RWPE2 (cell line): ENCODE measurements around the gene PCDHGA7.
"Not testable (repeated sequence)": the region's sequence is repeated elsewhere in the genome, so short reads cannot be mapped to it uniquely, and the experiment has no call there.

ENCODE experiments used
- ATAC-seq: fragments of 200-7000 bp; cut with Tn5 transposase; 3 replicates; pipeline ENCODE4 v1.9.1; 2021; ENCODE audit warnings: low read depth
- DNase-seq: peaks from one replicate; pipeline ENCODE4 v3.0.0-alpha.2; 2020; ENCODE audit warnings: low spot score
- H3K27ac ChIP-seq: fragments of 450-650 bp; 2 replicates; pipeline ENCODE4 v1.5.1; 2017; ENCODE audit warnings: mild to moderate bottlenecking; ENCODE audit not compliant: poor library complexity, severe bottlenecking
- H3K27me3 ChIP-seq: fragments of 250-450 bp; sonication (Bioruptor Pico); 2 replicates; pipeline ENCODE4 v1.5.1; 2021; ENCODE audit warnings: mild to moderate bottlenecking, moderate library complexity; ENCODE audit not compliant: insufficient read depth, poor library complexity, severe bottlenecking
- H3K36me3 ChIP-seq: fragments of 250-450 bp; sonication (Bioruptor Pico); 2 replicates; pipeline ENCODE4 v1.5.1; 2020; ENCODE audit warnings: low read depth, mild to moderate bottlenecking, moderate library complexity
- H3K4me1 ChIP-seq: fragments of 250-450 bp; sonication (Bioruptor Pico); 2 replicates; pipeline ENCODE4 v1.5.1; 2021; ENCODE audit warnings: mild to moderate bottlenecking, moderate library complexity; ENCODE audit not compliant: insufficient read depth, poor library complexity, severe bottlenecking
- H3K4me3 ChIP-seq: fragments of 250-450 bp; sonication (Bioruptor Pico); 2 replicates; pipeline ENCODE4 v1.5.1; 2021; ENCODE audit warnings: mild to moderate bottlenecking, moderate library complexity; ENCODE audit not compliant: severe bottlenecking
- H3K9me3 ChIP-seq: fragments of 250-450 bp; sonication (Bioruptor Pico); 2 replicates; pipeline ENCODE4 v1.5.1; 2021; ENCODE audit warnings: mild to moderate bottlenecking, moderate library complexity; ENCODE audit not compliant: severe bottlenecking
- CTCF ChIP-seq: fragments of 450-650 bp; IDR thresholded peaks from one replicate; pipeline ENCODE4 v1.5.1; 2017; ENCODE audit warnings: mild to moderate bottlenecking, moderate library complexity; ENCODE audit not compliant: poor library complexity, severe bottlenecking

The PCDHGA7 gene

GRCh38 chr5:141403387-141403786 is 20.8 kb downstream of the PCDHGA7 start:
- peaks cover 16% of the 10 kb centered on the region for H3K27me3 ChIP-seq
- no peak overlapping the region for H3K27ac ChIP-seq
- H3K4me1 ChIP-seq: peaks cover 3% of the 10 kb centered on the region
- H3K4me3 ChIP-seq: no peak overlapping the region
- DNase-seq (no peak), ATAC-seq (no peak)
- no peak for TF ChIP-seq CTCF
- peaks cover 14% of the 10 kb centered on the region for H3K36me3 ChIP-seq
- H3K9me3 ChIP-seq: peaks cover 33% of the 10 kb centered on the region

- H3K4me3 ChIP-seq: peak within 1 kb of the TSS; percentile 9
- not testable (repeated sequence) for DNase-seq, H3K27me3 ChIP-seq, H3K4me1 ChIP-seq, H3K27ac ChIP-seq, H3K36me3 ChIP-seq
- peak; percentile 73; the same call in 2 of the 3 replicates for ATAC-seq
- H3K9me3 ChIP-seq: peaks cover 21% of the 10 kb centered on the region
- TF ChIP-seq CTCF: peak; percentile 60
Observed at GRCh38 chr5:141407790-141408505, 25.4 kb downstream of the PCDHGA7 start, which contains the start of gene PCDHGB6. Gene PCDHGB6, plus strand, starts transcription at chr5:141408021. Its CDS starts 182 bp downstream, at chr5:141408203.

GRCh38 chr5:141409598-141410306 is 27.2 kb downstream of the PCDHGA7 start:
- DNase-seq (no peak), ATAC-seq (no peak)
- Histone ChIP-seq H3K27me3 (peaks cover 4% of the 10 kb centered on the region), H3K27ac (no peak overlapping the region), H3K4me3 (no peak overlapping the region), H3K9me3 (peaks cover 32% of the 10 kb centered on the region), H3K36me3 (no peaks in the 10 kb centered on the region), H3K4me1 (peaks cover 3% of the 10 kb centered on the region)
- TF ChIP-seq CTCF: no peak

- TF ChIP-seq CTCF: no peak
- ATAC-seq (no peak), DNase-seq (no peak)
- H3K9me3 ChIP-seq: peaks cover 32% of the 10 kb centered on the region
- H3K27ac ChIP-seq: no peak overlapping the region
- H3K36me3 ChIP-seq: 0 out of 2 replicates have a peak, but pooled peaks cover under 1% of the 10 kb centered on the region
- peaks cover 3% of the 10 kb centered on the region for H3K4me1 ChIP-seq
- H3K4me3 ChIP-seq: no peak overlapping the region
- peaks cover 4% of the 10 kb centered on the region for H3K27me3 ChIP-seq
Observed at GRCh38 chr5:141411575-141411974, 29.0 kb downstream of the PCDHGA7 start.
